Breast epithelium (tissue), 3 donors: ENCODE measurements around the gene LHFPL3.

Experiments
- POLR2A ChIP-seq: fragments of 450-650 bp; IDR thresholded peaks from one replicate; pipeline ENCODE4 v1.6.1; 2016; ENCODE audit warnings: antibody characterized with exemption, mild to moderate bottlenecking, moderate library complexity
- POLR2AphosphoS5 ChIP-seq, 3 donors: sonication (generic); formaldehyde crosslinking; IDR thresholded peaks; one replicate each; pipeline ENCODE4 v1.6.1; 2017; ENCODE audit warnings: antibody characterized with exemption in 3 of 3
- TF ChIP-seq, protein P1 (sequence below), 3 donors: fragments of 450-650 bp; IDR thresholded peaks; one replicate each; pipeline ENCODE4 v1.5.1; 2016 to 2017; ENCODE audit warnings: antibody characterized with exemption in 3 of 3, mild to moderate bottlenecking in 3 of 3, moderate library complexity in 3 of 3

DNA sequence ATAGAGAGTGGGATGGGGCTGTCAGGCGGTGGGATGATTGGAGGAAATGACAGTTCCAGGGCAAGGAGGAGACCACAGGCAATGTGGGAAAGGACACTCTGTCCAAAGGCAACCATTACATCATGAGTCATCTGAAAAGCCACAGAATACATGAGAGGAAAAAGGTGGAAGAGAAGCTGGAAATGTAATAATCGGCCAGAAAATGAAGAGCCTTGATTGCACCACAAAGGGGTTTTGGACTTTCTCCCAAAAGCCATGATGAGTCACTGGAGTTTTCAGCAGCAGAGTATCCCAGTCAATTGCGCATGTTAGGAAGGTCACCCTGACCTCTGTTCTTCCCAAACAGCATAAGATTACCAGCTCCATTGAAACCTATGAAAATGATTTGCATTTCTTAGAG, 222.0 kb downstream of the LHFPL3 start:
- TF ChIP-seq, protein P1, sequence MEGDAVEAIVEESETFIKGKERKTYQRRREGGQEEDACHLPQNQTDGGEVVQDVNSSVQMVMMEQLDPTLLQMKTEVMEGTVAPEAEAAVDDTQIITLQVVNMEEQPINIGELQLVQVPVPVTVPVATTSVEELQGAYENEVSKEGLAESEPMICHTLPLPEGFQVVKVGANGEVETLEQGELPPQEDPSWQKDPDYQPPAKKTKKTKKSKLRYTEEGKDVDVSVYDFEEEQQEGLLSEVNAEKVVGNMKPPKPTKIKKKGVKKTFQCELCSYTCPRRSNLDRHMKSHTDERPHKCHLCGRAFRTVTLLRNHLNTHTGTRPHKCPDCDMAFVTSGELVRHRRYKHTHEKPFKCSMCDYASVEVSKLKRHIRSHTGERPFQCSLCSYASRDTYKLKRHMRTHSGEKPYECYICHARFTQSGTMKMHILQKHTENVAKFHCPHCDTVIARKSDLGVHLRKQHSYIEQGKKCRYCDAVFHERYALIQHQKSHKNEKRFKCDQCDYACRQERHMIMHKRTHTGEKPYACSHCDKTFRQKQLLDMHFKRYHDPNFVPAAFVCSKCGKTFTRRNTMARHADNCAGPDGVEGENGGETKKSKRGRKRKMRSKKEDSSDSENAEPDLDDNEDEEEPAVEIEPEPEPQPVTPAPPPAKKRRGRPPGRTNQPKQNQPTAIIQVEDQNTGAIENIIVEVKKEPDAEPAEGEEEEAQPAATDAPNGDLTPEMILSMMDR (IDR thresholded peaks at IDR 0.05): no peak
- TF ChIP-seq POLR2A (no peak), POLR2AphosphoS5 (IDR thresholded peaks at IDR 0.05) (no peak)
